HG03521 (cell line): ENCODE results near the gene PFN3.

ENCODE experiments used
- ATAC-seq: cut with Tn5 transposase; IDR thresholded peaks from one replicate; pipeline ENCODE4 v1.9.1; 2021; ENCODE audit warnings: mild to moderate bottlenecking, moderate library complexity; ENCODE audit not compliant: unreplicated experiment

PFN3 gene

GRCh38 chr5:177438468-177438867 lies 38.0 kb upstream of the PFN3 start:
- no peak for ATAC-seq

GRCh38 chr5:177437623-177438022 lies 37.2 kb upstream of the PFN3 start:
- ATAC-seq = no peak

GRCh38 chr5:177435847-177436536 lies 35.5 kb upstream of the PFN3 start:
- ATAC-seq = no peak

GRCh38 chr5:177434942-177435738 lies 34.7 kb upstream of the PFN3 start:
- no peak for ATAC-seq

- no peak for ATAC-seq
These were observed 34.0 kb upstream of the PFN3 start for GRCh38 chr5:177434437-177434836.

GRCh38 chr5:177433658-177434217 lies 33.3 kb upstream of the PFN3 start:
- ATAC-seq = no peak

GRCh38 chr5:177432839-177433657 lies 32.6 kb upstream of the PFN3 start:
- ATAC-seq = no peak

GRCh38 chr5:177432143-177432838 lies 31.8 kb upstream of the PFN3 start:
- no peak for ATAC-seq

- peak; percentile 28 for ATAC-seq
These were observed 31.1 kb upstream of the PFN3 start for GRCh38 chr5:177431317-177432142.

GRCh38 chr5:177430972-177431316 lies 30.5 kb upstream of the PFN3 start:
- no peak for ATAC-seq

- no peak for ATAC-seq
These were observed 29.9 kb upstream of the PFN3 start for GRCh38 chr5:177430140-177430951.

GRCh38 chr5:177429248-177430040 lies 29.0 kb upstream of the PFN3 start:
- ATAC-seq = no peak

GRCh38 chr5:177428574-177429217 lies 28.2 kb upstream of the PFN3 start:
- no peak for ATAC-seq

- no peak for ATAC-seq
These were observed 27.6 kb upstream of the PFN3 start for GRCh38 chr5:177427919-177428573.

- no peak for ATAC-seq
These were observed 26.9 kb upstream of the PFN3 start for GRCh38 chr5:177427211-177427822.

- peak; percentile 7 for ATAC-seq
These were observed 26.2 kb upstream of the PFN3 start, which contains the start of gene GRK6 for GRCh38 chr5:177426566-177427210. Gene GRK6 (plus strand): TSS chr5:177426676. CDS start chr5:177426846, 170 bp downstream.
